ENCODE results near the gene CDIPT. TPM values are rescaled to one million over a fixed set of nuclear protein-coding genes. Genes with fewer than 3 reads are reported as not detected.

Gene CDIPT
- total RNA-seq, 4 donors from 2014 or later = 68.7 to 112 (median 96.7) TPM

DNA sequence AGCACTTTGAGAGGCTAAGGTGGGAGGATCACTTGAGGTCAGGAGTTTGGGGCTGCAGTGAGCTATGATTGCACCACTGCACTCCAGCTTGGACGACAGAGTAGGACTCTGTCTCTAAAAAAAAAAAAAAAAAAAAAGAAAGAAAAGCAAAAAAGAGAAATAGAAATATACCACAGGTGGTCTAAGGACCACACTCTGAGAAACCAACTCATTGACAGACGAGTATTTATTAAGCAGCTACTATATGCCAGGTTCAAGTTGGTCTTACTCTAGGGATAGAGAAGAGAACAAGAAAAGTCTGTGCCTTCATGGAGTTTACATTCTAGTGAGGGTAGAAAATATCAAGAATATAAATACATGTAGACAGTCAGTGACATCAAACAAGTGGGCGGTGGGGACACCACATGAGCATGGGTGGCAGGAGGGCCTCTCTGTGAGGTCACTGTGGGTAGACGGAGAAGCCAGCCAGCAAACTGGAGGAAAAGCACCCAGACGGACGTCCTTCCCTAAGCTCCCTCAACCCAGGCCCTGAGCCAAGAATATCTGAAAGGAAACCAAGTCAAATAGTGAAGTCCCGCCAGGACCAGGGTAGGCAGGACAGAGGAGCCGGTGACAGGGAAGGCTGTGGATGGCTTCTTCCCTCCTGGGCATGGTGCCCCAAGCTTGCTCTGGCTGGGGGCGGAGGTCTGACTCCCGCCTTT lies 4.7 kb downstream of the CDIPT start:
- TF ChIP-seq EP300 (IDR thresholded peaks at IDR 0.05) (no peak), CTCF (IDR thresholded peaks at IDR 0.05) (no peak), POLR2A (IDR thresholded peaks at IDR 0.05) (no peak), POLR2AphosphoS5 (IDR thresholded peaks at IDR 0.05) (no peak)
- Histone ChIP-seq H3K27ac (no peak overlapping the region), H3K4me1 (peaks cover 26% of the 10 kb centered on the region), H3K9me3 (no peaks in the 10 kb centered on the region), H3K36me3 (peaks cover 31% of the 10 kb centered on the region), H3K4me3 (no peak overlapping the region), H3K27me3 (no peaks in the 10 kb centered on the region)
- no peak for DNase-seq (ENCODE audit: low spot score in 2 of 2)
- WGBS = 76% methylated on average over 10 of the region's 10 CpGs

DNA sequence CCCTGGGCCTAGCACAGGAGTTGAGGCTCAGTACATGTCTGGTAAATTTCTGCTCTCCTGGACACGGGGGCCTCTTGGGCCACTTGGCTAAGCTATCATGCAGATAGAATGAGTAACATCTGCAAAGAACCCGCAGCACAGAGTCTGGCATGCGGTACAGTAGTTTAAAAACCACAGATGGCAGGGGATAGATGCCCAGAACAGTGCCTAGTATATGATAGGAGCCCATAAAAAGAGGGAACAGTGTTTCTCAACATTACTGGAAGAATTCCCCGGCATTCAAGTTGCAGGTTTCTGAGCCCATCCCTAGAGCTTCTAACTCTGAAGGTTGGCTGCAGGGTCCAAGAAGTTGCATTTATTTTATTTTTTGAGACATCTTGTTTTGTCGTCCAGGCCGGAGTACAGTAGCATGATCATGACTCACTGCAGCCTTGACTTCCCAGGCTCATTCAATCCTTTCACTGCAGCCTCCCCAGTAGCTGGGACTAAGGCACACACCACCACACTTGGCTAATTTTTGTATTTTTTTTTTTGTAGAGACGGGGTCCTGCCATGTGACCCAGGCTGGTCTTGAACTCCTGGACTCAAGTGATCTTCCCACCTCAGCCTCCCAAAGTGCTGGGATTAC lies 5.8 kb downstream of the CDIPT start:
- DNase-seq (ENCODE audit: low spot score in 2 of 2) = no peak
- Histone ChIP-seq H3K4me1 (peaks cover 24% of the 10 kb centered on the region), H3K27ac (no peak overlapping the region), H3K36me3 (peaks cover 31% of the 10 kb centered on the region), H3K4me3 (no peak overlapping the region), H3K27me3 (no peaks in the 10 kb centered on the region), H3K9me3 (no peaks in the 10 kb centered on the region)
- 68% methylated on average over 7 of the region's 7 CpGs for WGBS
- TF ChIP-seq EP300 (IDR thresholded peaks at IDR 0.05) (no peak), CTCF (IDR thresholded peaks at IDR 0.05) (no peak), POLR2AphosphoS5 (IDR thresholded peaks at IDR 0.05) (no peak), POLR2A (IDR thresholded peaks at IDR 0.05) (no peak)

GRCh38 chr16:29854520-29855100 lies 8.4 kb downstream of the CDIPT start:
- DNase-seq (ENCODE audit: low spot score in 2 of 2) = no peak
- Histone ChIP-seq H3K27me3 (no peaks in the 10 kb centered on the region), H3K4me3 (no peak overlapping the region), H3K9me3 (no peaks in the 10 kb centered on the region), H3K27ac (no peak overlapping the region), H3K36me3 (peaks cover 16% of the 10 kb centered on the region), H3K4me1 (peaks cover 9% of the 10 kb centered on the region)
- 85% methylated on average over 5 of the region's 5 CpGs for WGBS
- TF ChIP-seq POLR2AphosphoS5 (IDR thresholded peaks at IDR 0.05) (no peak), CTCF (IDR thresholded peaks at IDR 0.05) (no peak)

DNA sequence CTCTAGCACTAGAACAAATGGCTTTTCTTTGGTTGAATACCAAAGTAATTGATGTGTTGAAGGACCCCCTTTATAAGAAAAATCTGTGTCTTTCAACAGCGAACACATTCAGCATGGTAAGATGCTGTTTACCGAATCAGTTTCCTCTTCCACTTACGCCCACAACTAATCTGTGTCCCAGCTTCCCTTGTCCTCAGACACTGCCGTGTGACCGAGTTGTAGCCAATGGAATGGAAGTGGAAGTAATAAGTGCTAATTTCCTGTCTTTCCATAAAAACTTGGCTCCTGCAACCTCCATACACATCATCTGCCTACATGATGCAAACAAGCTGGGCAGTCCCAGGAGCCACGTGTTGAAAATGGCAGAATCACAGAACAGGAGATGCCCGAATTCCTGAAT lies 10.4 kb downstream of the CDIPT start:
- WGBS = 42% methylated on average over 7 of the region's 7 CpGs
- no peak for DNase-seq (ENCODE audit: low spot score in 2 of 2)
- peaks cover 13% of the 10 kb centered on the region for H3K4me1 ChIP-seq
- peaks cover 7% of the 10 kb centered on the region for H3K36me3 ChIP-seq
- no peak overlapping the region for H3K4me3 ChIP-seq
- TF ChIP-seq POLR2A (IDR thresholded peaks at IDR 0.05) (no peak), CTCF (IDR thresholded peaks at IDR 0.05) (no peak), EP300 (IDR thresholded peaks at IDR 0.05) (no peak), POLR2AphosphoS5 (IDR thresholded peaks at IDR 0.05) (no peak)
- H3K27ac ChIP-seq = no peak overlapping the region
- no peaks in the 10 kb centered on the region for H3K27me3 ChIP-seq
- H3K9me3 ChIP-seq = no peaks in the 10 kb centered on the region

DNA sequence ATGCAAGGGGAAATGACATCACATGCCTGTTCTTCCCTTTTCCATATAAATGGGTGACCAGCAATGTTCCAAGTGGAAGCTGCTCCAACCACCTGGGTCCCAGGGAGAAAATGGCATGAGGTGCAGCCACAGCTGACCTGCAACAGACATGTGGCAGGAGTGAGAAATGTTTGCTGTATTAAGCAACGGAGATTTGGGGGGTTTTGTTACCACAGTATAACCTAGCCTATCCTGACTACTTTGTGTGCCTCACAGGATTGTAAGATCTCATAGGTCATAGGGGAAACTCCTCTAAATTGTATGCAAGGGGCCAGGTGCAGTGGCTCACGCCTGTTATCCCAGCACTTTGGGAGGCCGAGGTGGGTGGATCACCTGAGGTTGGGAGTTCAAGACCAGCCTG lies 12.0 kb downstream of the CDIPT start:
- Histone ChIP-seq H3K27ac (no peak overlapping the region), H3K4me3 (no peak overlapping the region), H3K9me3 (no peaks in the 10 kb centered on the region), H3K36me3 (peaks cover 23% of the 10 kb centered on the region), H3K4me1 (peaks cover 5% of the 10 kb centered on the region), H3K27me3 (no peaks in the 10 kb centered on the region)
- no peak for TF ChIP-seq POLR2A (IDR thresholded peaks at IDR 0.05)
- TF ChIP-seq POLR2AphosphoS5 (IDR thresholded peaks at IDR 0.05) = no peak
- no peak for TF ChIP-seq CTCF (IDR thresholded peaks at IDR 0.05)
- no peak for TF ChIP-seq EP300 (IDR thresholded peaks at IDR 0.05)
- DNase-seq (ENCODE audit: low spot score in 2 of 2) = no peak
- WGBS = 92% methylated on average over 3 of the region's 3 CpGs
